Middle frontal gyrus (tissue), 1 donor: ENCODE data around the gene SH3PXD2A.
"Not testable (repeated sequence)": the region's sequence is repeated elsewhere in the genome, so short reads cannot be mapped to it uniquely, and the experiment has no call there.

ENCODE experiments used
- DNase-seq: peaks from one replicate; pipeline ENCODE4 v3.0.0-alpha.2; 2015; ENCODE audit warnings: low spot score; ENCODE audit errors: extremely low spot score

SH3PXD2A gene

GRCh38 chr10:103850572-103850895 lies 4.8 kb downstream of the SH3PXD2A start:
- DNase-seq, result no peak

DNA sequence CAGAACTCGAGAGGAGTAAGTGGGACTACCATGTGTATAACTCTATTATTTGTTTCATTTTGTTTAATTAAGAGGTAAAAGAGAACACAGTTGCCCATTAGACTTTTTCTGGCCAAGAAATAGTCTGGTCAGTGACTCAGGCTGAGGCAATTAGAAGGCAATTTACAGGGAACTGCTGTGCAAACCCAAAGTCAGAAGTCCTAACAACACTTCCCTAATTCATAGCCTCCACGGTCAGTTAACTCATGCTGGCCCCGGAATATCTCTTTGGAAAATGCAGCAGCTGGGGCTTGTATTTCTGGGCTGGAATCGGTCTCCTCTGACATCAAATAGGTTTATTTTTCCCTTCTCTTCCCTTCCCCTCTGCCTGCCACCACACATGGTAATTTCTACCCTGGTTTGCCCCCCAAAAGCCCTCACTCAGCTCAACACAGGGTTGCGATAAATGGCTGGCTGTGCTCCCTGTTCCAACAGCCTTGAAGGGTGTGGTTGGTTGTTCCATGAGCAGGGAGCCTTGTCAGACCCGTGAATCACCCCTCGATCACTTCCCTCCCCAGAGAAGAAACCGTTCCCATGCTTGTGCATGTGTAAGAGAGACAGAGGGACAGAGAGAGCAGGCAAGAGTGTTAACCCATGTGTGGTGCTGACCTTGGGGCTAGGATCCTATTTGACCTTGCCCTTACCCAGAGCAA lies 5.3 kb downstream of the SH3PXD2A start:
- DNase-seq, result no peak

DNA sequence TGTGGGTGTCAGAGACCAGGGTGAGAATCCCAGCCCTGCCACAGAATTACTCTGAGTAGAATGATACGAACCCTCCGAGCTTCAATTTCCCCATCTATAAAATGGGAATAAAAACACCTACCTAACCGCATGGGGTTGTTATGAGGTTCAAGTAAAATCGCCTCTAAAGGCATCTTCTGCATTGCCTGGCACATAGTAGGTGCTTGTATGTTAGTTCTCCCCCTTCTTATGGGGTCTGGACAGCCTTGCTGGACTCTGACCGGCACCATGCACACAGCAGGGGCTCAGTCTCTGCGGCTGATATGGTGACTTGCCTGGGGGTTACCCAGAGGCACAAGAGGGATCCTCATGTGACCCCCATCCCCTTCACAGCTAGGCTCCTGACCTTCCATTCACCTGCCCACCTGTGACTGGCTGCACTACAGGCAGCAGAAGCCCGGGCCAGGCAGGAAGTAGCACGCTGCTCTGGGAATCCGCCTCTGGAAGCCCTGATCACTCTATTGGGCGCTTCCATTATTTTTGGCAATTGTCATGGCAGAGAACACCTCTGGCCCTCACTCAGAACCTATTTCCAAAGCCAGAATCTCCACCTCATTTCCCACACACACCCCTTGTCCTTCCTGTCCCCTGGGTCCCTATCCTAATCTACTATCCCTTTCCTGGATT lies 6.0 kb downstream of the SH3PXD2A start:
- no peak for DNase-seq

DNA sequence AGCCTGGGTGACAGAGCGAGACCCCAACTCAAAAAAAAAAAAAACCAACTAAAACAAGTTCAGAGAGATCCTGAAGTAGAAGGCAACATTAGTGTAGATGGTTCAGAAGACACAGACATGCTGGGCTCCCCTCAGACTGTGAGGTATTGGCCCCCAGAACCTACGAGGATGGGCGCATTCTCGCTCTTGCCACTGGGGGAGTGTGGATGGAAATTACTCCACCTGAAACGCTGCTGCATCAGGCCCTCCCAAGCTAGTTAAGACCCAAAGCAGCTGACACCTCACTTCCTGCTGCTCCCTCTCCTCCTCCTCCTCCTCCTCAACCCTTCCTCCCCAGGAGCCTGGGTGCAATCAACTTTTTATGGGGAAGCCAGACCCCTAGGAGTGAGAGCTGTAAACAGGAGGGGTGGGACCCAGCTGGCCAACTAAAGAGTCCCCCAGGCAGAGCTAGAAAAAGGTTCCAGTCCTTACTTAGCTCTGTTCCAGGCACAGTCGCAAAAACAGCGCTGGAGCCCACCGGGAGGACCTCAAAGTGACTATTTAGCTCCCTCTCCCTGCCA lies 7.4 kb downstream of the SH3PXD2A start:
- no peak for DNase-seq

DNA sequence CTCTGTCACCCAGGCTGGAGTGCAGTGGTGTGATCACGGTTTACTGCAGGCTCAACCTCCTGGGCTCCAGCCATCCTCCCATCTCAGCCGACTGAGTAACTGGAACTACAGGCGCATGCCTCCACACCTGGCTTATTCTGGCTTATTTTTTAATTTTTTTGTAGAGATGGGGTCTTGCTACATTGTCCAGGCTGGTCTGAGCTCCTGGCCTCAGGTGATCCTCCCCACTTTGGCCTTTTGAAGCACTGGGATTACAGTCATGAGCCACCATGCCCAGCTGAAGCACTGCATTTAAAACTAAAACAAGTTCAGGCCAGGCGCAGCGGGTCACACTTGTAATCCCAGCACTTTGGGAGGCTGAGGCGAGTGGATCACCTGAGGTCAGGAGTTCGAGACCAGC lies 8.0 kb downstream of the SH3PXD2A start:
- DNase-seq, result no peak

GRCh38 chr10:103845972-103846371 lies 9.4 kb downstream of the SH3PXD2A start:
- DNase-seq, result no peak

DNA sequence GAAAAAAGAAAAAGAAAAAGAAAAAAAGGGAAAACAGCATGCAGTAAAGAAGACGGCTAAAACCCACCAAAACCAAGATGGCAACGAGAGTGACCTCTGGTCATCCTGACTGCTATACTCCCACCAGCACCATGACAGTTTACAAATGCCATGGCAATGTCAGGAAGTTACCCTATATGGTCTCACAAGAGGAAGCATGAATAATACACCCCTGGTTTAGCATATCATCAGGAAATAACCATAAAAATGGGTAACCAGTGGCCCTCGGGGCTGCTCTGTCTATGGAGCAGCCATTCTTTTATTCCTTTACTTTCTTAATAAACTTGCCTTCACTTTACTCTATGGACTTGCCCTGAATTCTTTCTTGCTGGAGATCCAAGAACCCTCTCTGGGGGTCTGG lies 10.0 kb downstream of the SH3PXD2A start:
- DNase-seq, result not testable (repeated sequence)

GRCh38 chr10:103843854-103844570 lies 11.4 kb downstream of the SH3PXD2A start:
- no peak for DNase-seq

- no peak for DNase-seq
Measured at GRCh38 chr10:103843045-103843444, 12.3 kb downstream of the SH3PXD2A start.

DNA sequence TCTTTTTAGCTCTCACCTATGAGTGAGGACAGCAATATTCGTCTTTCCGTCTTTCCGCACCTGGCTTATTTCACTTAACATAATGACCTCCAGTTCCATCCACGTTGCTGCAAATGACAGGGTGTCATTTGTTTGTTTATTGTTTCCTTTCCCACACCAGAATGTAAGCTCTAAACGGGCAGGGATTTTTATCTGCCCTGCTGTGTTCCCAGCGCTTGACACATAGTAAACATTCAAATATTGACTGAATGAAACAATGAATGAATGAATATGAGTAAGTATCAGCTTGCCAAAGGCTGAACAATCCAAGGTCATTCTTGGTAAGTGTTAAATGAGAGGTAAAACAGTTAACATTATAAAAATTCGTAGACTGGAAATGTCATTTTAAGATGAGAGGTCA lies 12.8 kb downstream of the SH3PXD2A start:
- no peak for DNase-seq

- no peak for DNase-seq
Measured at GRCh38 chr10:103841519-103841918, 13.9 kb downstream of the SH3PXD2A start.

- DNase-seq, result no peak
Measured at GRCh38 chr10:103840740-103841070, 14.7 kb downstream of the SH3PXD2A start.

GRCh38 chr10:103839872-103840739 lies 15.3 kb downstream of the SH3PXD2A start:
- DNase-seq, result no peak

- DNase-seq, result no peak
Measured at GRCh38 chr10:103839519-103839871, 15.9 kb downstream of the SH3PXD2A start.

- no peak for DNase-seq
Measured at GRCh38 chr10:103838862-103839518, 16.4 kb downstream of the SH3PXD2A start.

GRCh38 chr10:103838070-103838395 lies 17.3 kb downstream of the SH3PXD2A start:
- no peak for DNase-seq

DNA sequence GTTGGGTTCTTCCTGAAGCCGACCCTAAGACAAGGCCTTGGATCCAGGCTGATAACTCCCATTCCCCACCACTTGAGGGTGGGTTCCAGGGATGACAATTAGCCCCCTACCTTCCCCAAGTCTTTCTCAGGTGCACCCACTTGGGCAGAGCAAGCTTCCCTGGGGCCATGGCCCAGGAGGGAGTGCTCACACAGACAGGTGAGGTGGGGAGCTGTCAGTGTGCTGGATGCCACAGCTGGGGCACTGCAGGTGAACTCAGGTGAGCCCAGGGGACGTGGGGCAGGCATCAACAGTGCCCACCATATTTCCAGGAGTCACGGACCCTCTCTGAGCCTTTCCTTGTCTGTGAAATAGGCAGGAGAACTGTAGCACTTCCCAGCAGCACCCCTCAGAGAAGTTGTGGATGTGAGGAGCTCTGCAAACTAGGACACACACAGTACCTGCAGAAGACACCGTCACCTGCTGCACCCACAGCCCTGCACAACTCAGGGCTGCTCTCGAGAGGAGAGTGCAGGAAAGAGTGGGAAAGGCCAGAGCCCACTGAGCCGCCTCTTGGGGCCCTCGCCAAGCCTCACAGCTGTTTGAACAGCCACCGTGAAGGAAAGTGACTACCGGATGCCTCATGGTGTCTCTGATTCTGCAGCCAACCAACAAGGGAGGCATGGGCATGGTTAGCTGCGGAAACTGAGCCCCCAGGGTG lies 17.9 kb downstream of the SH3PXD2A start:
- DNase-seq, result no peak

- no peak for DNase-seq
Measured at GRCh38 chr10:103836861-103837260, 18.5 kb downstream of the SH3PXD2A start.

GRCh38 chr10:103836273-103836672 lies 19.1 kb downstream of the SH3PXD2A start:
- DNase-seq, result no peak
